ENCODE data around the gene CBR4. TPM values are rescaled to one million over a fixed set of nuclear protein-coding genes. Genes with fewer than 3 reads are reported as not detected.
"Not testable (repeated sequence)": the region's sequence is repeated elsewhere in the genome, so short reads cannot be mapped to it uniquely, and the experiment has no call there.

CBR4 gene
- total and polyA plus RNA-seq, 10 donors = 7.5 to 33.4 (median 21.3) TPM

- Histone ChIP-seq H3K27ac (no peak overlapping the region), H3K9me3 (peaks cover 4 to 95% (median 87%) of the 10 kb centered on the region in 8 donors), H3K4me3 (no peak overlapping the region), H3K36me3 (peaks cover 0 to 30% (median 19%) of the 10 kb centered on the region in 6 donors), H3K4me1 (no peaks in the 10 kb centered on the region), H3K27me3 (replicated peaks in 1 of 7) (no peaks in the 10 kb centered on the region)
- intact Hi-C loops (cut with DNase I; ENCODE audit: low total_unique reads) = no loop called here
- no peak for TF ChIP-seq POLR2A (IDR thresholded peaks at IDR 0.05)
- TF ChIP-seq CTCF (IDR thresholded peaks at IDR 0.05 in 8 of 11, conservative IDR thresholded peaks at IDR 0.05 in 3 of 11) = no peak
- no peak for TF ChIP-seq POLR2AphosphoS5 (IDR thresholded peaks at IDR 0.05)
- 84 to 94% (median 87%) methylated on average over 4 of the region's 4 CpGs for WGBS, 5 donors
- no peak for DNase-seq
These were observed 37.5 kb downstream of the CBR4 start for GRCh38 chr4:168972596-168972995.

GRCh38 chr4:168960716-168961115, 49.3 kb downstream of the CBR4 start:
- Histone ChIP-seq H3K36me3 (no peaks in the 10 kb centered on the region), H3K27ac (no peak overlapping the region), H3K9me3 (peaks cover 0 to 8% (median 2%) of the 10 kb centered on the region in 8 donors), H3K4me3 (no peak overlapping the region), H3K27me3 (replicated peaks in 1 of 7) (no peaks in the 10 kb centered on the region), H3K4me1 (no peaks in the 10 kb centered on the region)
- no peak for DNase-seq
- 95 to 100% (median 97%) methylated on average over 5 of the region's 5 CpGs for WGBS, 5 donors
- TF ChIP-seq POLR2A (IDR thresholded peaks at IDR 0.05) (no peak), POLR2AphosphoS5 (IDR thresholded peaks at IDR 0.05) (no peak), CTCF (IDR thresholded peaks at IDR 0.05 in 8 of 11, conservative IDR thresholded peaks at IDR 0.05 in 3 of 11) (no peak)
- intact Hi-C loops (cut with DNase I; ENCODE audit: low total_unique reads) = no loop called here

GRCh38 chr4:168955674-168956073, 54.4 kb downstream of the CBR4 start:
- H3K4me3 ChIP-seq = no peak overlapping the region
- no peaks in the 10 kb centered on the region for H3K27me3 ChIP-seq (replicated peaks in 1 of 7)
- intact Hi-C loops (cut with DNase I; ENCODE audit: low total_unique reads) = no loop called here
- TF ChIP-seq POLR2AphosphoS5 (IDR thresholded peaks at IDR 0.05) = no peak
- no peak for TF ChIP-seq POLR2A (IDR thresholded peaks at IDR 0.05)
- TF ChIP-seq CTCF (IDR thresholded peaks at IDR 0.05 in 8 of 11, conservative IDR thresholded peaks at IDR 0.05 in 3 of 11) = no peak
- peaks cover 0 to 5% (median 0%) of the 10 kb centered on the region in 8 donors for H3K9me3 ChIP-seq
- no peak for DNase-seq
- no peak overlapping the region for H3K27ac ChIP-seq
- H3K4me1 ChIP-seq = no peaks in the 10 kb centered on the region
- H3K36me3 ChIP-seq = no peaks in the 10 kb centered on the region
- 91 to 100% (median 94%) methylated on average over 2 of the region's 2 CpGs for WGBS, 5 donors

GRCh38 chr4:168952821-168953246, 57.2 kb downstream of the CBR4 start:
- H3K27ac ChIP-seq; H3K4me3 ChIP-seq; H3K9me3 ChIP-seq; H3K27me3 ChIP-seq (replicated peaks in 1 of 7); intact Hi-C loops (cut with DNase I; ENCODE audit: low total_unique reads); H3K4me1 ChIP-seq; H3K36me3 ChIP-seq; DNase-seq: not testable (repeated sequence)
- WGBS, 5 donors = 88 to 97% (median 91%) methylated on average over 3 of the region's 3 CpGs

- no peak for TF ChIP-seq POLR2A (IDR thresholded peaks at IDR 0.05)
- no peak for TF ChIP-seq CTCF (IDR thresholded peaks at IDR 0.05 in 8 of 11, conservative IDR thresholded peaks at IDR 0.05 in 3 of 11)
- TF ChIP-seq POLR2AphosphoS5 (IDR thresholded peaks at IDR 0.05) = no peak
- DNase-seq = no peak
- intact Hi-C loops (cut with DNase I; ENCODE audit: low total_unique reads) = no loop called here
- H3K4me3 ChIP-seq = no peak overlapping the region
- no peaks in the 10 kb centered on the region for H3K27me3 ChIP-seq (replicated peaks in 1 of 7)
- H3K36me3 ChIP-seq = no peaks in the 10 kb centered on the region
- no peak overlapping the region for H3K27ac ChIP-seq
- H3K4me1 ChIP-seq = no peaks in the 10 kb centered on the region
- WGBS, 5 donors = 71 to 89% (median 83%) methylated on average over 2 of the region's 2 CpGs
- H3K9me3 ChIP-seq = peaks cover 0 to 19% (median 5%) of the 10 kb centered on the region in 8 donors
These were observed 64.8 kb downstream of the CBR4 start for GRCh38 chr4:168945291-168945690.

Measured in spleen (tissue), 11 donors.